ENCODE measurements around the gene CCDC70.

CCDC70 gene

GRCh38 chr13:51831519-51831918, 30.2 kb upstream of the CCDC70 start:
- no peak for DNase-seq

GRCh38 chr13:51832471-51833152, 29.2 kb upstream of the CCDC70 start:
- DNase-seq, result peak; percentile 23

- DNase-seq, result no peak
Measured at GRCh38 chr13:51833980-51834379, 27.8 kb upstream of the CCDC70 start.

GRCh38 chr13:51834581-51835171, 27.1 kb upstream of the CCDC70 start:
- DNase-seq, result no peak

GRCh38 chr13:51837016-51837415, 24.8 kb upstream of the CCDC70 start:
- DNase-seq, result no peak

GRCh38 chr13:51838240-51838846, 23.4 kb upstream of the CCDC70 start:
- no peak for DNase-seq

GRCh38 chr13:51839711-51840540, 21.8 kb upstream of the CCDC70 start:
- no peak for DNase-seq

GRCh38 chr13:51840917-51841316, 20.9 kb upstream of the CCDC70 start:
- DNase-seq, result no peak

- no peak for DNase-seq
Measured at GRCh38 chr13:51841732-51842131, 20.0 kb upstream of the CCDC70 start.

- no peak for DNase-seq
Measured at GRCh38 chr13:51843529-51843928, 18.2 kb upstream of the CCDC70 start.

GRCh38 chr13:51844862-51845573, 16.8 kb upstream of the CCDC70 start, which contains the start of gene TMEM272:
Gene TMEM272, minus strand, starts transcription at chr13:51845177. Its CDS starts 6,647 bp downstream, at chr13:51838530.
- peak; percentile 51 for DNase-seq

GRCh38 chr13:51845574-51846318, 16.0 kb upstream of the CCDC70 start:
- DNase-seq, result no peak

- DNase-seq, result no peak
Measured at GRCh38 chr13:51846756-51847155, 15.0 kb upstream of the CCDC70 start.

GRCh38 chr13:51848674-51849073, 13.1 kb upstream of the CCDC70 start:
- no peak for DNase-seq

GRCh38 chr13:51849145-51850101, 12.3 kb upstream of the CCDC70 start:
- DNase-seq, result peak; percentile 12

- no peak for DNase-seq
Measured at GRCh38 chr13:51856027-51856736, 5.6 kb upstream of the CCDC70 start.

GRCh38 chr13:51856998-51857397, 4.8 kb upstream of the CCDC70 start:
- no peak for DNase-seq

GRCh38 chr13:51858433-51859247, 3.1 kb upstream of the CCDC70 start:
- DNase-seq, result no peak

- no peak for DNase-seq
Measured at GRCh38 chr13:51862957-51863356, 1.2 kb downstream of the CCDC70 start.

Measured in effector CD8-positive, alpha-beta T cell (primary cell).